Natural killer cell treated with Interleukin-12 subunit alpha and Interleukin-12 subunit beta and Interleukin-15 and Interleukin-18, amount 100 ng/mL, for 72 hours (primary cell): Measurements from ENCODE around the gene CHMP4A. TPM values are rescaled to one million over a fixed set of nuclear protein-coding genes. Genes with fewer than 3 reads are reported as not detected.
"Not testable (repeated sequence)": the region's sequence is repeated elsewhere in the genome, so short reads cannot be mapped to it uniquely, and the experiment has no call there.

Experiments used
- ATAC-seq, 2 donors: fragments of 150-1000 bp; cut with Tn5 transposase in 1 of 2; sonication (Bioruptor Pico), chemical (Tn5 transposase) in 1 of 2; 2 replicates each; pipeline ENCODE4 v1.10.0; 2021
- DNase-seq: peaks from one replicate; pipeline ENCODE4 v3.0.0; 2022; ENCODE audit warnings: low spot score
- H3K27ac Mint-ChIP-seq, 2 donors: 1 replicate in 1 of 2; 2 replicates in 1 of 2; pipeline ENCODE4 v1.8.0; 2022; ENCODE audit warnings: mixed read lengths in 2 of 2, mild to moderate bottlenecking in 1 of 2, moderate library complexity in 1 of 2
- H3K27me3 Mint-ChIP-seq, 2 donors: 1 replicate in 1 of 2; 2 replicates in 1 of 2; pipeline ENCODE4 v1.8.0; 2022; ENCODE audit warnings: mixed read lengths in 2 of 2
- H3K36me3 Mint-ChIP-seq: one replicate; pipeline ENCODE4 v1.8.0; 2022; ENCODE audit warnings: mixed read lengths
- H3K4me1 Mint-ChIP-seq, 2 donors: 1 replicate in 1 of 2; 2 replicates in 1 of 2; pipeline ENCODE4 v1.8.0; 2022; ENCODE audit warnings: low read depth in 2 of 2, mixed read lengths in 2 of 2, mild to moderate bottlenecking in 1 of 2
- H3K4me3 Mint-ChIP-seq: one replicate; pipeline ENCODE4 v1.8.0; 2022; ENCODE audit warnings: mixed read lengths
- H3K9me3 Mint-ChIP-seq: 2 replicates; pipeline ENCODE4 v1.8.0; 2022; ENCODE audit warnings: mixed read lengths
- total RNA-seq, 2 donors: library from RNA; stranded (reverse); gene quantifications; one replicate each; pipeline ENCODE4 v1.2.3, GENCODE V29; 2022

Gene CHMP4A
- total RNA-seq, 2 donors from 2014 or later, result 66.2 to 95.0 TPM

DNA sequence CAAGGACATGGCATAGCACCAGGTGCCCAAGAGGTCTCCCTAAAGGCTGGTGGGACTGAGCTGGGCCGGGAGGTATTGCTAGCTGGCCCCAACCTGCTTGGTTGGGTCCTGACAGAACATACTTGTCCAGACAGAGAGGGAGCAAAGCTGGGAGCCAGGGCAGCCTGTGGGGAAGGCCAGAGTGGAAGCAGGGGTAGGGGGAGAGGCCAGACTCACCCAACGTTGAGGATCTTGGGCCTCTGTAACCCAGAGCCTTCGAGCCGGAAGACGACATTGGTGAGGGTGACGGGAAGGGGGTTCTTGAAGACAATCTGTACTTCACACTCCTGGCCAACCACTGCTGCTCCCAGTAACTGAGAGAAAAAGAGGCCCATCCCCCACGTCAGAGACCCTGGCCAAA lies 40.6 kb upstream of the CHMP4A start:
- DNase-seq (no peak), ATAC-seq (no peak)
- no peaks in the 10 kb centered on the region for H3K36me3 Mint-ChIP-seq
- no peak overlapping the region for H3K4me3 Mint-ChIP-seq
- no peak overlapping the region for H3K27ac Mint-ChIP-seq
- H3K9me3 Mint-ChIP-seq, result no peaks in the 10 kb centered on the region
- H3K4me1 Mint-ChIP-seq, result no peaks in the 10 kb centered on the region
- H3K27me3 Mint-ChIP-seq, result no peaks in the 10 kb centered on the region

- Mint-ChIP-seq H3K27ac (no peak overlapping the region), H3K27me3 (no peaks in the 10 kb centered on the region), H3K36me3 (no peaks in the 10 kb centered on the region), H3K4me1 (peaks cover 6 to 8% of the 10 kb centered on the region in 2 donors), H3K4me3 (no peak overlapping the region), H3K9me3 (no peaks in the 10 kb centered on the region)
- no peak for ATAC-seq
- no peak for DNase-seq
Observed at GRCh38 chr14:24252289-24253124, 39.2 kb upstream of the CHMP4A start.

DNA sequence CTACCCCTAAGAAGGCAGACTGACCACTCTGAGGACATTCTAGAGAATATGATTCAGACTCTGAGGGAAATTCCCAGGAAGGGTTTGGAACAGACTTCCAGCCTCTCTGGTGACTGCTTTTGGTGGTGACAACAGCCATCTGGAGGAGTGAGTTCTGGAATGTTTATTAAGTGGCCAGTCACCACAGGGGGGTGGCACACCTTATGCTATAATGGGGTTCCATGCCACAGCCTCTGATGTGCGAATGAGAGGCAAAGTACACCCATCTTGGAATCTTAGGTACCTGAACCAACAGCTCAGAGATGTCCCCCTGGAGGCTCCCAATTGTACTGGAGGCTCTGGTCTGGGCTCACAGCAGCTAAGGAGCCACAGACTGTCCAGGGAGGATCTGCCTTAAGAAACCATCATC lies 38.6 kb upstream of the CHMP4A start:
- no peaks in the 10 kb centered on the region for H3K9me3 Mint-ChIP-seq
- no peak overlapping the region for H3K27ac Mint-ChIP-seq
- H3K36me3 Mint-ChIP-seq, result no peaks in the 10 kb centered on the region
- DNase-seq (no peak), ATAC-seq (no peak)
- no peaks in the 10 kb centered on the region for H3K27me3 Mint-ChIP-seq
- H3K4me1 Mint-ChIP-seq, result peaks cover 10 to 15% of the 10 kb centered on the region in 2 donors
- no peak overlapping the region for H3K4me3 Mint-ChIP-seq

- no peak for ATAC-seq
- Mint-ChIP-seq H3K27me3 (no peaks in the 10 kb centered on the region), H3K36me3 (no peaks in the 10 kb centered on the region), H3K4me1 (peaks cover 13 to 18% of the 10 kb centered on the region in 2 donors), H3K9me3 (no peaks in the 10 kb centered on the region), H3K4me3 (no peak overlapping the region), H3K27ac (peak overlapping the region in 1 of 2 donors; percentile 66)
- no peak for DNase-seq
Observed at GRCh38 chr14:24250354-24250753, 37.1 kb upstream of the CHMP4A start.

GRCh38 chr14:24249230-24250021 lies 36.1 kb upstream of the CHMP4A start:
- peaks cover 17 to 23% of the 10 kb centered on the region in 2 donors for H3K4me1 Mint-ChIP-seq
- ATAC-seq, result no peak

GRCh38 chr14:24247422-24247821 lies 34.1 kb upstream of the CHMP4A start:
- Mint-ChIP-seq H3K27ac (peak overlapping the region; percentile 79 to 90), H3K9me3 (no peaks in the 10 kb centered on the region), H3K36me3 (no peaks in the 10 kb centered on the region), H3K4me1 (peaks cover 21 to 29% of the 10 kb centered on the region in 2 donors), H3K4me3 (peak overlapping the region; percentile 72), H3K27me3 (no peaks in the 10 kb centered on the region)
- no peak for ATAC-seq
- DNase-seq, result no peak

More at GRCh38 chr14:24249230-24250021, 36.1 kb upstream of the CHMP4A start:
- no peaks in the 10 kb centered on the region for H3K36me3 Mint-ChIP-seq
- no peaks in the 10 kb centered on the region for H3K9me3 Mint-ChIP-seq
- H3K27ac Mint-ChIP-seq, result peak overlapping the region in 1 of 2 donors; percentile 66
- no peak for DNase-seq
- no peaks in the 10 kb centered on the region for H3K27me3 Mint-ChIP-seq
- no peak overlapping the region for H3K4me3 Mint-ChIP-seq

- Mint-ChIP-seq H3K4me3 (peak overlapping the region; percentile 80), H3K9me3 (no peaks in the 10 kb centered on the region), H3K4me1 (peaks cover 23 to 33% of the 10 kb centered on the region in 2 donors)
Observed at GRCh38 chr14:24246765-24247212, 33.5 kb upstream of the CHMP4A start.

GRCh38 chr14:24245350-24245749 lies 32.1 kb upstream of the CHMP4A start:
- Mint-ChIP-seq H3K4me1 (peaks cover 32 to 42% of the 10 kb centered on the region in 2 donors), H3K4me3 (peak overlapping the region; percentile 64), H3K27ac (peak overlapping the region; percentile 43 to 52)
- H3K36me3 Mint-ChIP-seq, ATAC-seq, DNase-seq, H3K9me3 Mint-ChIP-seq, H3K27me3 Mint-ChIP-seq: not testable (repeated sequence)

More at GRCh38 chr14:24246765-24247212, 33.5 kb upstream of the CHMP4A start:
- peak; percentile 20 to 26 for ATAC-seq
- Mint-ChIP-seq H3K27ac (peak overlapping the region; percentile 79 to 90), H3K36me3 (no peaks in the 10 kb centered on the region), H3K27me3 (no peaks in the 10 kb centered on the region)
- no peak for DNase-seq

DNA sequence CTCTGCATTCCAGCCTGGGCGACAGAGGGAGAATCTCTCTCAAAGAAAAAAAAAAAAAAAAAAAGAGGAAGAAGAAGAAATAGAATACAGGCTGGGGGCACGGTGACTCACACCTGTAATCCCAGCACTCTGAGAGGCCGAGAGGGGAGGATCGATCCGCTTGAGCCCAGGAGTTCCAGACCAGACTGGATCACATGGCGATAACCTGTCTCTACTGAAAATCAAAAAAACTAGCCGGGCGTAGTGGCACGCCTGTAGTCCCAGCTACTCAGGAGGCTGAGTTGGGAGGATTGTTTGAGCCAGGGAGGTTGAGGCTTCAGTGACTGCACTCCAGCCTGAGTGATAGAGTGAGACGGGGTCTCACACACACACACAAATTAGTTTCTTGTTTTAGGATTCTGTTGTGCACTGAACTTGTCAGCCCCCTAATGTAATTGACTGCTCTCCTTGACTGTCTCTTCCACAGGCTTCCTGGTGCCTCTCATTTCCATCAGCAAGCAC lies 30.1 kb upstream of the CHMP4A start:
- Mint-ChIP-seq H3K36me3 (peaks cover 13% of the 10 kb centered on the region), H3K27ac (peak overlapping the region; percentile 94 to 96), H3K4me3 (peak overlapping the region; percentile 95), H3K27me3 (no peaks in the 10 kb centered on the region), H3K9me3 (no peaks in the 10 kb centered on the region), H3K4me1 (peaks cover 43 to 60% of the 10 kb centered on the region in 2 donors)
- ATAC-seq (no peak), DNase-seq (no peak)

GRCh38 chr14:24241829-24242443 lies 28.6 kb upstream of the CHMP4A start:
- peak overlapping the region; percentile 95 for H3K4me3 Mint-ChIP-seq
- H3K36me3 Mint-ChIP-seq, result peaks cover 25% of the 10 kb centered on the region
- ATAC-seq (peak; percentile 92), DNase-seq (peak; percentile 96)
- no peaks in the 10 kb centered on the region for H3K9me3 Mint-ChIP-seq
- peaks cover 46 to 59% of the 10 kb centered on the region in 2 donors for H3K4me1 Mint-ChIP-seq
- H3K27me3 Mint-ChIP-seq, result no peaks in the 10 kb centered on the region
- H3K27ac Mint-ChIP-seq, result peak overlapping the region; percentile 94 to 96

GRCh38 chr14:24240110-24240918 lies 27.0 kb upstream of the CHMP4A start:
- H3K36me3 Mint-ChIP-seq, result peaks cover 35% of the 10 kb centered on the region
- no peak for ATAC-seq
- H3K4me3 Mint-ChIP-seq, result peak overlapping the region; percentile 95
- H3K27ac Mint-ChIP-seq, result peak overlapping the region; percentile 94 to 96
- no peaks in the 10 kb centered on the region for H3K27me3 Mint-ChIP-seq
- DNase-seq, result no peak
- peaks cover 55 to 67% of the 10 kb centered on the region in 2 donors for H3K4me1 Mint-ChIP-seq
- no peaks in the 10 kb centered on the region for H3K9me3 Mint-ChIP-seq

- H3K9me3 Mint-ChIP-seq, result no peaks in the 10 kb centered on the region
- ATAC-seq (no peak), DNase-seq (no peak)
- H3K36me3 Mint-ChIP-seq, result peaks cover 41% of the 10 kb centered on the region
- H3K4me1 Mint-ChIP-seq, result peaks cover 61 to 71% of the 10 kb centered on the region in 2 donors
- H3K27ac Mint-ChIP-seq, result peak overlapping the region; percentile 94 to 96
- no peaks in the 10 kb centered on the region for H3K27me3 Mint-ChIP-seq
- H3K4me3 Mint-ChIP-seq, result peak overlapping the region; percentile 11
Observed at GRCh38 chr14:24238527-24239037, 25.3 kb upstream of the CHMP4A start.
